ENCODE measurements around the gene ATP13A5. TPM values are rescaled to one million over a fixed set of nuclear protein-coding genes. Genes with fewer than 3 reads are reported as not detected.

ATP13A5 gene
- total RNA-seq, 1 donor from 2014 or later, result not detected

GRCh38 chr3:193310914-193311723 lies 67.4 kb downstream of the ATP13A5 start:
- no peak overlapping the region for H3K4me3 Mint-ChIP-seq
- H3K27ac Mint-ChIP-seq, result peak overlapping the region; percentile 40
- peaks cover 9% of the 10 kb centered on the region for H3K4me1 Mint-ChIP-seq
- H3K9me3 Mint-ChIP-seq, result no peaks in the 10 kb centered on the region
- H3K27me3 Mint-ChIP-seq (ENCODE audit: low read depth), result peaks cover 32% of the 10 kb centered on the region
- TF ChIP-seq CTCF (IDR thresholded peaks at IDR 0.05; ENCODE audit: unreplicated experiment), result no peak
- no peaks in the 10 kb centered on the region for H3K36me3 Mint-ChIP-seq
- no peak for DNase-seq (ENCODE audit: low spot score in 2 of 2, unreplicated experiment in 2 of 2)

- Mint-ChIP-seq H3K4me3 (no peak overlapping the region), H3K36me3 (no peaks in the 10 kb centered on the region), H3K27ac (no peak overlapping the region), H3K9me3 (no peaks in the 10 kb centered on the region), H3K27me3 (ENCODE audit: low read depth) (peaks cover 44% of the 10 kb centered on the region), H3K4me1 (no peaks in the 10 kb centered on the region)
- TF ChIP-seq CTCF (IDR thresholded peaks at IDR 0.05; ENCODE audit: unreplicated experiment), result no peak
- no peak for DNase-seq (ENCODE audit: low spot score in 2 of 2, unreplicated experiment in 2 of 2)
These were observed 73.2 kb downstream of the ATP13A5 start for GRCh38 chr3:193305356-193305755.

GRCh38 chr3:193301433-193301832 lies 77.1 kb downstream of the ATP13A5 start:
- Mint-ChIP-seq H3K4me1 (no peaks in the 10 kb centered on the region), H3K27me3 (ENCODE audit: low read depth) (peaks cover 22% of the 10 kb centered on the region), H3K4me3 (no peak overlapping the region), H3K27ac (no peak overlapping the region), H3K9me3 (peaks cover 4% of the 10 kb centered on the region), H3K36me3 (no peaks in the 10 kb centered on the region)
- no peak for TF ChIP-seq CTCF (IDR thresholded peaks at IDR 0.05; ENCODE audit: unreplicated experiment)
- DNase-seq (ENCODE audit: low spot score in 2 of 2, unreplicated experiment in 2 of 2), result no peak

- H3K4me1 Mint-ChIP-seq, result no peaks in the 10 kb centered on the region
- DNase-seq (ENCODE audit: low spot score in 2 of 2, unreplicated experiment in 2 of 2), result no peak
- no peak for TF ChIP-seq CTCF (IDR thresholded peaks at IDR 0.05; ENCODE audit: unreplicated experiment)
- H3K4me3 Mint-ChIP-seq, result no peak overlapping the region
- no peaks in the 10 kb centered on the region for H3K36me3 Mint-ChIP-seq
- no peak overlapping the region for H3K27ac Mint-ChIP-seq
- peaks cover 18% of the 10 kb centered on the region for H3K9me3 Mint-ChIP-seq
- H3K27me3 Mint-ChIP-seq (ENCODE audit: low read depth), result peaks cover 16% of the 10 kb centered on the region
These were observed 81.1 kb downstream of the ATP13A5 start for GRCh38 chr3:193297421-193297820.

- H3K27me3 Mint-ChIP-seq (ENCODE audit: low read depth), result peaks cover 14% of the 10 kb centered on the region
- peaks cover 30% of the 10 kb centered on the region for H3K9me3 Mint-ChIP-seq
- H3K4me1 Mint-ChIP-seq, result no peaks in the 10 kb centered on the region
- no peak overlapping the region for H3K27ac Mint-ChIP-seq
- DNase-seq (ENCODE audit: low spot score in 2 of 2, unreplicated experiment in 2 of 2), result no peak
- no peaks in the 10 kb centered on the region for H3K36me3 Mint-ChIP-seq
- no peak for TF ChIP-seq CTCF (IDR thresholded peaks at IDR 0.05; ENCODE audit: unreplicated experiment)
- no peak overlapping the region for H3K4me3 Mint-ChIP-seq
These were observed 82.6 kb downstream of the ATP13A5 start for GRCh38 chr3:193295985-193296384.

All from mesothelial cell of epicardium (in vitro differentiated cells).